Endothelial cell of umbilical vein (primary cell): Measurements from ENCODE around the gene FBXO44. TPM values are rescaled to one million over a fixed set of nuclear protein-coding genes. Genes with fewer than 3 reads are reported as not detected.

Experiments used
- BruUV-seq: library from RNA; stranded (reverse); fragments of 400-500 nt; replicated peaks from 2 replicates; lab custom pipeline; 2021; lab: Mats Ljungman, UMichigan
- CTCF ChIA-PET: fragments of 300-600, 350-600 bp; sonication (Branson Sonifier 250); formaldehyde crosslinking; loops from one replicate; lab custom pipeline; 2021; ENCODE audit warnings: antibody characterized with exemption, inconsistent platforms; lab: Charles Lee
- POLR2A ChIA-PET: fragments of 300-600, 350-600 bp; sonication (Branson Sonifier 250); formaldehyde crosslinking; loops from one replicate; lab custom pipeline; 2021; ENCODE audit warnings: antibody characterized with exemption, inconsistent platforms; lab: Charles Lee
- DNase-seq: peaks from one replicate; pipeline ENCODE4 v3.0.0-alpha.2; 2011; ENCODE audit warnings: low read depth, low spot score
- FAIRE-seq: peaks from 2 replicates; lab custom pipeline; 2011; peaks lifted over from hg19 to GRCh38; lab: Jason Lieb, UNC
- H2AFZ ChIP-seq: 2 replicates; pipeline ENCODE4 v1.6.0; 2012; ENCODE audit warnings: low read depth, low read length, control low read depth, inconsistent platforms
- H3K27ac ChIP-seq: 2 replicates; pipeline ENCODE4 v1.5.1; 2011; ENCODE audit warnings: low read depth, mild to moderate bottlenecking, control low read depth, low read length, moderate library complexity; ENCODE audit not compliant: insufficient read depth
- H3K27me3 ChIP-seq, 2 experiments: 2 replicates each; pipeline versions ENCODE4 v1.6.0 to v1.6.1; 2011; ENCODE audit warnings: low read length in 2 of 2, mixed read lengths in 1 of 2; ENCODE audit not compliant: control insufficient read depth in 2 of 2, insufficient read depth in 2 of 2
- H3K36me3 ChIP-seq, 2 experiments: 2 replicates in 1 of 2; 3 replicates in 1 of 2; pipeline ENCODE4 v1.5.1; 2011; ENCODE audit warnings: low read length in 2 of 2, mild to moderate bottlenecking in 1 of 2, moderate library complexity in 1 of 2; ENCODE audit not compliant: control insufficient read depth in 2 of 2, insufficient read depth in 2 of 2; ENCODE audit errors: extremely low read depth in 1 of 2
- H3K4me1 ChIP-seq: 3 replicates; pipeline ENCODE4 v1.5.1; 2011; ENCODE audit warnings: mild to moderate bottlenecking, low read length; ENCODE audit not compliant: control insufficient read depth, insufficient read depth; ENCODE audit errors: extremely low read depth
- H3K4me2 ChIP-seq: 2 replicates; pipeline ENCODE4 v1.6.1; 2011; ENCODE audit warnings: low read length, control low read depth, mixed read lengths; ENCODE audit not compliant: insufficient read depth
- H3K4me3 ChIP-seq, 3 experiments: fragments of 200-600 bp in 1 of 3; sonication (generic), shearing (Covaris generic) in 1 of 3; replicated peaks in 1 of 3; 2 replicates each; pipeline ENCODE4 v1.5.1; 2011 to 2016; ENCODE audit warnings: control low read depth in 3 of 3, low read length in 3 of 3, mild to moderate bottlenecking in 2 of 3, inconsistent platforms in 1 of 3, low read depth in 1 of 3, moderate library complexity in 1 of 3; ENCODE audit not compliant: insufficient read depth in 1 of 3
- H3K79me2 ChIP-seq: 2 replicates; pipeline ENCODE4 v1.6.0; 2012; ENCODE audit warnings: low read length, inconsistent platforms; ENCODE audit not compliant: control insufficient read depth, insufficient read depth
- H3K9ac ChIP-seq: replicated peaks from 2 replicates; pipeline ENCODE3; 2011; ENCODE audit warnings: low read length, control low read depth; ENCODE audit not compliant: insufficient read depth; ENCODE audit errors: extremely low read depth
- H3K9me1 ChIP-seq: replicated peaks from 3 replicates; pipeline ENCODE4 v1.6.0; 2011; ENCODE audit warnings: mild to moderate bottlenecking, low read length; ENCODE audit not compliant: control insufficient read depth, insufficient read depth; ENCODE audit errors: extremely low read depth
- H3K9me3 ChIP-seq: replicated peaks from 2 replicates; pipeline ENCODE4 v1.5.1; 2012; ENCODE audit warnings: low read length, inconsistent platforms; ENCODE audit not compliant: control insufficient read depth, insufficient read depth
- H4K20me1 ChIP-seq: replicated peaks from 2 replicates; pipeline ENCODE3; 2011; ENCODE audit warnings: mild to moderate bottlenecking, low read length; ENCODE audit not compliant: control insufficient read depth, insufficient read depth; ENCODE audit errors: extremely low read depth
- CTCF ChIP-seq, 2 donors: IDR thresholded peaks; 1 replicate in 1 of 2; 2 replicates in 1 of 2; pipeline ENCODE4 v1.5.1; 2011; ENCODE audit warnings: low read length in 2 of 2, mild to moderate bottlenecking in 2 of 2, moderate library complexity in 2 of 2, control low read depth in 1 of 2, inconsistent platforms in 1 of 2, low read depth in 1 of 2; ENCODE audit not compliant: insufficient read depth in 1 of 2; ENCODE audit errors: extremely low read depth in 1 of 2
- EZH2 ChIP-seq: IDR thresholded peaks from 2 replicates; pipeline ENCODE4 v1.6.1; 2012; ENCODE audit warnings: borderline replicate concordance, low read depth, mild to moderate bottlenecking, moderate library complexity, low read length, inconsistent platforms; ENCODE audit not compliant: severe bottlenecking
- FOS ChIP-seq: IDR thresholded peaks from 2 replicates; pipeline ENCODE4 v1.6.1; 2011; ENCODE audit warnings: mild to moderate bottlenecking, low read length, moderate library complexity, borderline replicate concordance; ENCODE audit not compliant: insufficient read depth
- GATA2 ChIP-seq: IDR thresholded peaks from 2 replicates; pipeline ENCODE4 v1.7.0; 2011; ENCODE audit warnings: low read depth, mild to moderate bottlenecking, moderate library complexity, mixed read lengths, low read length; ENCODE audit not compliant: insufficient read length, insufficient read depth
- JUN ChIP-seq: IDR thresholded peaks from 2 replicates; pipeline ENCODE4 v1.6.1; 2011; ENCODE audit warnings: borderline replicate concordance, low read depth; ENCODE audit not compliant: insufficient read length, insufficient read depth
- MAX ChIP-seq: IDR thresholded peaks from 2 replicates; pipeline ENCODE4 v1.6.1; 2011; ENCODE audit not compliant: insufficient read depth, insufficient read length
- MYC ChIP-seq: IDR thresholded peaks from one replicate; pipeline ENCODE4 v1.6.1; 2011; ENCODE audit warnings: mild to moderate bottlenecking, low read depth, low read length
- POLR2A ChIP-seq: IDR thresholded peaks from 2 replicates; pipeline ENCODE4 v1.6.1; 2012; ENCODE audit warnings: low read depth, mild to moderate bottlenecking, control low read depth, low read length
- POLR2AphosphoS5 ChIP-seq: IDR thresholded peaks from 2 replicates; pipeline ENCODE4 v1.6.1; 2012; ENCODE audit warnings: low read depth, mild to moderate bottlenecking, control low read depth, low read length, moderate library complexity; ENCODE audit not compliant: insufficient read depth
- dilution Hi-C: fragments of 300-500 bp; cut with MboI; formaldehyde crosslinking; loops from one replicate; pipeline ENCODE4 v1.15.0; 2019; ENCODE audit warnings: low sequenced_read_pairs; ENCODE audit not compliant: extremely low pct_ligation_motif_present
- intact Hi-C: fragments of 100-400 bp; cut with micrococcal nuclease; formaldehyde crosslinking; loops from one replicate; pipeline ENCODE4 v1.10.0; 2022
- polyA plus RNA-seq, 4 experiments: library from polyadenylated mRNA; depleted of rRNA in 3 of 4; stranded (reverse) in 3 of 4; unstranded in 1 of 4; fragments of >200 nt; gene quantifications; 2 replicates each; pipeline versions ENCODE4 v1.2.1 to v1.2.3, GENCODE V29; 2011 to 2012; ENCODE audit warnings: missing spikeins in 1 of 4
- total RNA-seq: library from RNA; stranded (reverse); gene quantifications from 2 replicates; pipeline ENCODE4 v1.2.3, GENCODE V29; 2021

Gene FBXO44
- total and polyA plus RNA-seq, 2 donors (not counting 3 experiments of a cell fraction or from before 2014, with no cell fraction given), result 16.8 to 22.5 TPM

- H3K9ac ChIP-seq, result no peak overlapping the region
- no peak for FAIRE-seq
- H3K4me1 ChIP-seq, result no peaks in the 10 kb centered on the region
- DNase-seq, result no peak
- intact Hi-C loops (no loop called here), dilution Hi-C loops (no loop called here)
- no peak overlapping the region for H3K4me3 ChIP-seq
- BruUV-seq, result no TSS peak
- no peak for TF ChIP-seq MYC
- TF ChIP-seq POLR2AphosphoS5, result no peak
- no peak for TF ChIP-seq CTCF (IDR thresholded peaks at IDR 0.05; ENCODE audit: extremely low read depth in 1 of 2, insufficient read depth in 1 of 2, low read depth in 1 of 2, low read length in 2 of 2)
- no peak for TF ChIP-seq EZH2
- no peak for TF ChIP-seq MAX
- TF ChIP-seq FOS, result no peak
- TF ChIP-seq POLR2A, result no peak
- TF ChIP-seq JUN, result no peak
- TF ChIP-seq GATA2, result no peak
- H3K27me3 ChIP-seq, result no peaks in the 10 kb centered on the region
- CTCF ChIA-PET, result interaction anchor here (0.6 to 12.8 kb wide), 19 partner anchors 10 to 612 kb away, joined by 3 to 373 read pairs (median 5); partner anchors contain the start of genes FBXO2, MTOR and UBIAD1
- no peak overlapping the region for H3K4me2 ChIP-seq
- no peaks in the 10 kb centered on the region for H4K20me1 ChIP-seq
- POLR2A ChIA-PET, result interaction anchor here (0.7 kb wide), 1 partner anchor 606 kb away, joined by 3 read pairs; no protein-coding TSS in a partner anchor
- H3K36me3 ChIP-seq, result no peaks in the 10 kb centered on the region
- H3K27ac ChIP-seq, result no peak overlapping the region
- no peaks in the 10 kb centered on the region for H3K9me3 ChIP-seq
- H3K9me1 ChIP-seq, result no peaks in the 10 kb centered on the region
- H2AFZ ChIP-seq, result no peak overlapping the region
- no peaks in the 10 kb centered on the region for H3K79me2 ChIP-seq
Measured at GRCh38 chr1:11643782-11644181, 10.9 kb upstream of the FBXO44 start.
